GM20000 (cell line): Measurements from ENCODE around the gene FAM111B.

Source experiments
- DNase-seq: peaks from one replicate; pipeline ENCODE4 v3.0.0; 2012; ENCODE audit warnings: low spot score
- CTCF ChIP-seq: IDR thresholded peaks from 2 replicates; pipeline ENCODE4 v1.5.1; 2012; ENCODE audit warnings: mild to moderate bottlenecking, control low read depth; ENCODE audit errors: extremely low read depth, missing control alignments

Gene FAM111B

GRCh38 chr11:59164028-59164427 lies 57.0 kb downstream of the FAM111B start:
- no peak for DNase-seq
- no peak for TF ChIP-seq CTCF

GRCh38 chr11:59171508-59172322 lies 64.7 kb downstream of the FAM111B start, which contains the start of gene DTX4:
Gene DTX4, plus strand, starts transcription at chr11:59172132. Its CDS starts 464 bp downstream, at chr11:59172596.
- peak; percentile 97 for TF ChIP-seq CTCF
- peak; percentile 89 for DNase-seq

- TF ChIP-seq CTCF = no peak
- DNase-seq = peak; percentile 77
Observed at GRCh38 chr11:59172345-59173079, 65.5 kb downstream of the FAM111B start.

- no peak for DNase-seq
- TF ChIP-seq CTCF = no peak
Observed at GRCh38 chr11:59173080-59173963, 66.3 kb downstream of the FAM111B start.

- DNase-seq = peak; percentile 41
- no peak for TF ChIP-seq CTCF
Observed at GRCh38 chr11:59173964-59174663, 67.1 kb downstream of the FAM111B start.

- DNase-seq = no peak
- no peak for TF ChIP-seq CTCF
Observed at GRCh38 chr11:59174664-59175033, 67.6 kb downstream of the FAM111B start.
